IPS-NIHi7 (cell line): ENCODE data around the gene AKAP14.
"Not testable (repeated sequence)": the region's sequence is repeated elsewhere in the genome, so short reads cannot be mapped to it uniquely, and the experiment has no call there.

ENCODE experiments used
- DNase-seq: peaks from one replicate; pipeline ENCODE4 v3.0.0; 2012; ENCODE audit warnings: mixed read lengths; ENCODE audit errors: extremely low spot score

Gene AKAP14

DNA sequence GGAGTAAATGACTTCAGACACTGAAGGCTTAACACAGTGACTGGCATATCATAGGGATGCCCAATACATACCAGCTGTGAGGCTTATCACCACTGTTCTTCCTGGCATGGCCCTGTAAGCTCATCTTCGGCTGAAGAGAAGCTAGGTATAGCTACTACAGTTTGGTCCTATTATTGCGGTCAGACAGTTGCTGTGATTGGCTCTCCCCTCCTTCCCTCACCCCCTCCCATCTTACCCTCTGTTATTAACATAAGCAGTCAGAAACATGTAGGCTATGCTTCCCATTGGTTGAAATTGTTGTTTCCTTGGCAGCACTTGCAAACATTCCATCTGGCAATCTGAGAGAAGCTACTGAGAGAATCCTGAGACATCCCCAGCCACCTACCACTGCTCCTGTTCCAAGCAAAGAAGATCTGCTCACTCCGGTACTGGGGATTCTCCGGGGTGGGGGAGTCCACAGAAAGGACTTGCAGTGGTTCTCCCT is at the start of gene AKAP14:
TSS of gene AKAP14 (plus strand) at position 51 of the 484 bp plus-strand sequence. CDS start 7,331 bp downstream, outside the sequence.
- peak; percentile 14 for DNase-seq

DNA sequence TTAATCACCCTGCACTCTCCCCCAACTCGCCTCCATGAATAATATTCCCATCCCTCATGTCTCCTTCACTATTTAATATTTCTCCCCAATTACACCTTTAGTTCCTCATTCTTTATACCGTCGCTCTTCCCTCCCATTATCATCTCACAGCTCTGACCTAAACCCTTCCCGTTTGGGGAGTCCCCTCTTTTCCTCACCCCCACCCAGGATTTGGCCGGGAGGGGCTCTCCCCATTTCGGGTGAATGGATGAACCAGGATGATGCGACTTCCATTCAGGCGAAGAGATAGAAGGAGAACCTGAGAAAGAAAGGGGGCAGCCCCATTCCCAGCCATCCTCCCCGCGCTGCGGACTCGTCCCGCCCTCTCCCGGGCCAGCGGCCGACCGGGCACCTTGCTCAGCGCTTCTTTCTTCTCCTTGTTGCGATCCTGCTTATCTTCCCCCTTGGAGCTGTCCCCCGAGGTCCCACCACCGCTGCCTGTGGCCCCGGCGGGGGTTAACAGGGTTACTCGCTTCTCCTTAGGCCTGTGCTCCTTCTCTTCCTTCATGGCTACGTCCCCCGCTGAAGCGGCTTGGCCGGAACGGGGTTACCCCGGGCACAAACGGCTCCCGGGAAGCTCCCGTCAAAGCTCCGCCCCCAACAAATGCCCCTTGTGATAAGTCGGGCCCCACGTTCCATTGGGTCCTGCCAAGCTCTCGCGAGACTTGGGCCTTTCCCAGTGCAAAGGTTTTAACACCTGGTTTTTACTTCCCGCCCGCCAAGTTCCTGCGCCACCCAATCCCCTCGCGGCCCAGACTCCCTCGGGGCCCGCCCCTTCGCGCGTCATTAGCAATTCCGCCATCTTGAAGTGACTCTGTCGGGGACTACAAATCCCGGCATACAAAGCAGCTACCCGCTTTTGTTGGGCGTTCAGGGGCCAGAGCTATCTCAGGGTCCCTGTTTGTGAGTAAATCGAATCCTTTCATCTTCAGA is 43.0 kb upstream of the AKAP14 start, which contains the start of gene UPF3B:
TSS of gene UPF3B (minus strand) at position 582 of the 972 bp plus-strand sequence. CDS start at position 547, 35 bp downstream.
- peak; percentile 95 for DNase-seq

DNA sequence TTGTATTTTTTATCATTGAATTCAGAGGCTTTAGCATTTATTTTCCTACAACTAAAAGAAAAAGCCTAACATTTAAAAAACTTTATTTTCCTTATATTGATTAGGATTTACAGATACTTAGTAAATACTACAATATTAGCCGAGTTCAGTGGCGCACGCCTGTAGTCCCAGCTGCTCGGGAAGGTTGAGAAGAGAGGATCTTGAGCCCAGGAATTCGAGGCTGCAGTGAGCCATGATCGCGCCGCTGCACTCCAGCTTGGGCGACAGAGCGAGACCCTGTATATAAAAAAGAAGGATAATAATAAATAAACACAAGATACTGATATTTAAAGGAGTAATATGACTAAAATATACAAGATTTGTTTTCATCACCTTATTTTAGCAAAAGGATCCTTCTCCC is 42.2 kb upstream of the AKAP14 start:
- DNase-seq: no peak

DNA sequence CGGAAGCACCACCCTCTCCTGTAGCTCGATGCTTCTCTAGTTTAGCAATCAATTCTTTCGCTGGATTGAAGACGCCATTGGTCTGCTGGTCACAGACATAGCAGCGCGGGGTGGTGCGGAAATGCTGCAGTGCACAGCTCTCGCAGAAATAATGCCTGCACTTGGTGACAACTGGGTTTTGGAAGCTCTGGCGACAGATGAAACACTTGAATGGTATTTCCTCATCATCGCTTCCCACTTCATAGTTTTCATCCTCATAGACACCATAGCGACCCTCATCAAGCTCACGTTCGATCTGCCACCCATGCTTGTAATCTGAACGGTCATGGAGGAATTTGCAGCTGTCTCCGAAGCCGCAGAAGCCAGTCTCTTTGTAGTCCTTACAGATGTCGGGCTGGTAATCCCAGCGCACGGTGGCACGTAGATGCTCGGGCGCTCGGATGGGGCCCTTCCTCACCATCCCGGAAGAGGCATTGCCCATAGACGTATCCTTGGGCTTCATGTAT is 25.0 kb upstream of the AKAP14 start:
- no peak for DNase-seq

DNA sequence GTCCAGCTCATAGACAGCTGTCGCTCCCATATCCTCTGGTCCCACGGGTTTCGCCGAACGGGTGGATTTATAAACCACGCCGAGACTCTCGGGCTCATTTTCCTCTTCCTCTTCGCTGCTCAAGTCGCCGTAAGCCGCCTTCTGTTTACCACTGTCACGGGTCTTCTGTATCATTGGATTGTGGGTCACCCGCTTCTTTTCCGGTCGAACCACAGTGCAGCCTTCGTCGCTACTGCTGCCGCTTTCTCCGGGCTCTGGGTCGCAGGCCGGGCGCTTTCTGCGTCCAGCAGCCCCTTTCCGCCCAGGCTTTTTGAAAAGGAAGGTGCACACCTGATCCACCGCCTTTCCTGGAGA is 24.5 kb upstream of the AKAP14 start:
- DNase-seq: peak; percentile 12

DNA sequence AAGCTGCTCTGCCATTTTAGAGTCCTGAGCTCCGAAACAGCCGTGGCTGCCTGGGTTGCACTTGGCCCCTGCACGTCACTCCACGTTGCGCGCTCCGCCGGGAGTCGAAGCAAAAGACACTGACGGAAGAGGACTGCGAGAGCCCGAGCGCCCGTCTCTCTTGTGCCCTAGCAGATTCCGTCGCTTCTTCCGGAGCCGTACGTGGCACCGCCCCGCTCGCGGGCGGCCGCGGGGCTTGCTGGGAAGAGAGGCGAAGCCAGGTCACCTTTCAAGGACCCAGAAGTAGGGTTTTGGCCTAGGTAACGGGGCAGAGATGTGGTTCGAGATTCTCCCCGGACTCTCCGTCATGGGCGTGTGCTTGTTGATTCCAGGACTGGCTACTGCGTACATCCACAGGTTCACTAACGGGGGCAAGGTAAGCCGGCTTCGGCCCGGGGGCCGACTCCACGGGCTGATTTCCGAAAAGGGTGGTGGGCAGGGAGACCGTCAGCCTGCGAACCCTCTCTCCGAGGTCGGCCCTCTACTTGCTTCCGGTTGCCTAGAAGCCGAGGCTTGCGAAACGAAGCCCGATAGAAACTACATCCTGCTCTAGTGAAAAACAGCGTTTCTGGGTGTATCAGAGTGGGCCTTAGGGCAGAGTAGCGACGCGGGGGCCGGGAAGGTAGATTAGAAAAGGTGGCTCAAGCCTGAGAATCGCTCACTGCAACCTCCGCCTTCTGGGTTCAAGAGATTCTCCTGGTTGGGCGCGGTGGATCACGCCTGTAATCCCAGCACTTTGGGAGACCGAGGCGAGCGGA is 23.9 kb upstream of the AKAP14 start, which contains the start of the genes NDUFA1 and RNF113A:
TSS of gene NDUFA1 (plus strand) at position 234 of the 797 bp plus-strand sequence. CDS start at position 314, 80 bp downstream.
TSS of gene RNF113A (minus strand) at position 135 of the 797 bp plus-strand sequence. CDS start at position 15, 120 bp downstream.
- DNase-seq: peak; percentile 76

DNA sequence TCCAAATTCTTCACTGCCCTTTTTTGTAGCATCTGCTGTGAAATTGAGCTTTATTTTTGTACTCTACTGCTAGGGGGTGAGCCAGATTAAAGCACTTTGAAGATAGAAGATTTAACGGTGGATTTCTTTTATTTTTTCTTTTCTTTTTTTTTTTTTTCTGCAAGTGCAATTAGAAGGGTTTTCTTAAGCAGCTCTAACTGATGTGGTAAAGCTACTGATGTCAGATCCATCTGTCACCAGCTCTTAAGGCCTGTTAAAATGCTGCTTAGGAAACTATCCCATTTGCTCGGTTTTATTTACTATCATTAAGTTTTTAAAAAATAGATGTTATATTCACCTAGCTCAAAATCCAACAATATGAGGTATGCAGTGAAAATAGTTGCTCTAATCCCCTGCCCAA is 17.0 kb upstream of the AKAP14 start:
- no peak for DNase-seq

DNA sequence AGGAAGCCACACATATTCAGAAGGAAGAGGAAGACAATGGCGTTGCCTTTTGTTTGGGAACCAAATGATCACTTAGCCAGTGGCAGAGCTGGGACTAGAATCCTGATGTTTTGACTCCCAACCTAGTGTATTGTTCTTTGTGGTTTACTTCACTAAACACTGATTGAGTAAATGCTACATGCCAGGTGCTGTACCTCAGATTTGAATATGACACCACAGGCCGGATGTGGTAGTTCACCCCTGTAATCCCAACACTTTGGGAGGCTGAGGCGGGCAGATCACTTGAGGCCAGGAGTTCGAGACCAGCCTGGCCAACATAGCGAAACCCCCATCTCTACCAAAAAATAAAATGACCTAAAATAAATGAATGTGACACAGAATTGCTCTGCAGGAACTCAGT is 15.6 kb upstream of the AKAP14 start:
- no peak for DNase-seq

DNA sequence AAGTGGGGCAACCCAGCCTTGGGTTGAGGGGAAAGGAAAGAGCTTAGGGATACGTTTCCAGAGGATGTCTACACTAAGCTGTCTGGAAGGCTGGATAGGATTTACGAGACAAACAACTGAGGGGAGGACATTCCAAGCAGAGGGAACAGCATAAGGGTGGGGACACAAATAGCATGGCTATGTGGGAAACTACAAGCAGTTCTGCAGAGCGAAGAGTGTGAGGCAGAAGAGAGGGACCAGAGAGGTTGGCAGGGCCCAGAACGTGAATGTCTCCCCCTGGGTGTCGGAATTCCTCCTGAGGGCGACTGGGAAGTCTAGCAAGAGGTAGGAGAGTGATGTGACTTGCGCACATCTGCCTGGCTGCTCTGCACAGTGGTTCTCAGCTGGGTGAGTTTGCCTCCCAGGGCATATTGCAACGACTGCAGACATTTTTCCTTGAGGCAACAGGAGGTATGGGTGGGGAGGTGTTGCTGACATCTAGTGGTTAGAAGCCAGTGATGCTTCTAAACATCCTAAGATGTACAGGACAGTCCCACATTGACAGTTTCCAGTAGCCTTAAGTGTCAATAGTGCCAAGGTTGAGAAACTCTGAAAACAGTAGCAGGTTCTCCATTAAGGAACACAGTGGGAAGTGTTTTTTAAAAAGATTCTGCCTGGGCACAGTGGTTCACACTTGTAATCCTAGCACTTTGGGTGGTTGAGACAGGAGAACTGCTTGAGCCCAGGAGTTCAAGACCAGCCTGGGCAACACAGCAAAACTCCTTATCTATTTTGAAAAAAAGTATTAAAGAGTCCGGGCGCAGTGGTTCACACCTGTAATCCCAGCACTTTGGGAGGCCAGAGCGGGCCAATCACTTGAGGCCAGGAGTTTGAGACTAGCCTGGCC is 14.9 kb upstream of the AKAP14 start:
- DNase-seq: peak; percentile 47

DNA sequence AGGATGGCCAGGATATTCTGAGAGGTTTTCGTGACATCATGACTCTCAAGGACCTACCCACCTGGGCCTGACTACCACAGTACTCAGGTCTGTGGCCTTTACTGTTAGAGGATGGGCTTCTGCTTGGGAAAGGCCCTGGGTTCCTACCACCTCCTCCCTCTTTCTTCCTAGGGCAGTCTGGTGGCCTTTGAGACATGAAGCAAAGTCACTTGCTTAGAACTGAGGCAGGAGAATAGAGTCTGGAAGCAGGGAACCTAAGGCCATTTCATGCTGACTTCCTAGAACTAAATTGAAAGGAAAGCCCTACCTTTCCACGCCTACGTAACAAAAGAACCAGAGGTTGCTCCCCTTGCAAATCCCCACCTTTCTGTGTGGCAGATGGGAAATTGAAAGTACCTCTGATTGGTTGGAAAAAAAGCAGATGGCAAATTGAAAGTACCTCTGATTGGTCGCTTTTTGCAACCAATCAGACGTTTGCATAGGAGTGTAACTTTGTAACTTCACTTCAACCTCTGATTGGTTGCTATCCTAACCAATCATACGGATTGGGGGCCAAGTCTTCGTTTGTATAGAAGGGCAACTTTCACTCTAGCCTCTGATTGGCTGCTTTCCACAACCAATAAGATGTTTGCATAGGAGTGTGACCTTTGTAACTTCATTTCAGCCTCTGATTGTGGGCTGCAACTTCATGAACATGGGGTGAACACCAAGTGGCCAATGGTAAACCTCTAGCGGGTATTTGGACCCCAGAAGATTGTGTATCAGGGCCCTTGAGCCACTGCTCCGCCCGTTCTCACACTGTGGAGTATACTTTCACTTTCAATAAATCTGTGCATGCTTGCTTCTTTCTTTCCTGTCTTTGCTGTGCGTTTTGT is 9.9 kb upstream of the AKAP14 start:
- no peak for DNase-seq

DNA sequence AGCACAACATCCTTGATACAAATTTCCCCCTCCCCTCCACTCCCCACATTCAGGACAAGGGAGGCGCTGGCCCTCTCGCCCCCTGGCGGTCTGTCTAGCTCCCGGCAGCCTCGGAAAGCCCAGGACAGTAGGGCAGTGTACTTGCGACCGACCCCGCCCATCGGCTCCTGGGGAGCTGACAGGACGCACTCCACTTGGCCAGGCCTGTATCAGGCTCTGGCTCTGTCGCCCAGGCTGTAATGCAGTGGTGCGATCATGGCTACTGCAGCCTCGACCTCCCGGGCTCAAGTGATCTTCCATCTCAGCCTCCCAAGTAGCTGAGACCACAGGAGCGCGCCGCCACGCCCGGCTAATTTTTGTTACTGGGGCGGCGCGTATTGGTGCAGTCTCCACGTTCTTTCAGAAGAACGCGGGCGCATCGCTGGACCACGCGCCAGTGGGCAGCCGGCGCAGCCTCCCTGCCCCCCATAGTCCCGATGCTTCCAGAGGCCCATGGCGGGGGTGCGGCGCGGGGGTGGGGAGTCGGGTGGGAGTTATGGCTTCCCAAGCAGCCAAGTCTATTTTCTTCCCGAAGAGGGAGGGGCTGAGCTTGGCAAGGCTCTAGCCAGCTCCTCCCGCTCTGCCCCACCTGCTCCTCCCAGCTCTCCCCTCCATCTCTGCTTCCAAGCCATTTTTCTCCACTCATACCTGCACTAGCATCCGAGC is 7.8 kb upstream of the AKAP14 start:
- DNase-seq: peak; percentile 80

DNA sequence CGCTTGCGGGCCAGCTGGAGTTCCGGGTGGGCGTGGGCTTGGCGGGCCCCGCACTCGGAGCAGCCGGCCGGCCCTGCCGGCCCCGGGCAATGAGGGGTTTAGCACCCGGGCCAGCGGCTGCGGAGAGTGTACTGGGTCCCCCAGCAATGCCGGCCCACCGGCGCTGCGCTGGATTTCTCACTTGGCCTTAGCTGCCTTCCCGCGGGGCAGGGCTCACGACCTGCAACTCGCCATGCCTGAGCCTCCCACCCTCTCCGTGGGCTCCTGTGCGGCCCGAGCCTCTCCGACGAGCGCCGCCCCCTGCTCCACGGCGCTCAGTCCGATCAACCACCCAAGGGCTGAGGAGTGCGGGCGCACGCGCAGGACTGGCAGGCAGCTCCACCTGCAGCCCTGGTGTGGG is 5.1 kb upstream of the AKAP14 start:
- DNase-seq: not testable (repeated sequence)

DNA sequence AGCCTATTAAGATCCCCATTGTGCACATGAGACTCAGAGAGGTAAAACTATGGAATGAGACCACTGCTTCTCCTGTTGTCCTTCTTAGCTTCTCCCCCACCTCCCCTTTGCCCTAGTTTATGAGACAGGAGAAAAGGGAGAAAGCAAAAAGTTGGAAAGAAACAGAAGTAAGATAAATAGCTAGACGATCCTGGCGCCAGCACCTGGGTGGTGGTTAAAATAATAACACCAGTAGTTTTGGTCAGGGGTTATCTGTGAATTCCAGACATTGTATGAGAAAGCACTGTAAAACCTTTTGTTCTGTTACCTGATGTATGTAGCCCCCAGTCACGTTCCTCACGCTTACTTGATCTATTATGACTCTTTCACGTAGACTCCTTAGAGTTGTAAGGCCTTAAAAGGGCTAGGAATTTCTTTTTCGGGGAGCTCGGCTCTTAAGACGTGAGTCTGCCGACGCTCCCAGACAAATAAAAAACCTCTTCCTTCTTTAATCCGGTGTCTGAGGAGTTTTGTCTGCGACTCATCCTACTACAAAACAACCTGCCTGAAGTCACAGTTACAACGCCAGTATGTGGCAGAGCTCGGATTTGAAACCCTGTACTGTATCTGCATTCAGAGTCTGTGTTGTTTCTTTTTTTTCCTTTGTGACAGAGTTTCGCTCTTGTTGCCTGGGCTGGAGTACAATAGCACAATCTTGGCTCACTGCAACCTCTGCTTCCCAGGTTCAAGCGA is 3.6 kb upstream of the AKAP14 start:
- not testable (repeated sequence) for DNase-seq

DNA sequence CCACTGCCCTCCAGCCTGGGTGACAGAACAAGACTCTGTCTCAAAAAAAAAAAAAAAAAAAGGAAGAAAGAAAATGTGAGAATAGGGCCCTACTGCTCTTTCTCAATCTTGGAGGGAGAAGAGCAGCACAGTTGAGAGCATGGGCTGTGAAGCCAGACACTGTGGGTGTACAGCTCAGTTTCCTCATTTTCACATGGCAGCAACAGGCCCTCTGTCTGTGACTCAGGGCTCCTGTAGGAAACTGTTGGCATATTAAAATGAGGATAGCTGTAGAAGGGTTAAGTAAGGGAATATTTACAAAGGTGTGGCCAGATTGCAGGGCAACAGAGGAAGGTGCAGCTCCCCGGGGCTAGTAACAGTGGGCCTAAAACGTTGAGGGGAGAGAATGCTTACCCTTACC is 3.4 kb downstream of the AKAP14 start:
- no peak for DNase-seq

DNA sequence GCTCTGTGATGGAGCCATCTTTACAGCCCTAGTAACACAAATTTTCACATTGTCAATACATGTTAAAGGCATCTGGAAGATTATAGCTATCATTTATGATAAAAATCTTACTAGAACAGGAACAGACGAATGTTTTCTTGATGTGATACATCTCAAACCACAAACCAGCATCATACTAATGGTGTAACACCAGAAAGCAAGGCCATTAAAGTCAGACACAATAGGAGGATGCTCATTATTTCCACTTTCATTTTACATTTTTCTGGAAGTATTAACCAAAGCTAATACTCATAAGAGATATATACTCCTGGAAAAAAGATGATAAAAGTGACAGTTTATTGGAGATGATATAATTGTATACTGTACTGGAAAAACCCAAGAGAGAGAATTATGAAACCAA is 5.3 kb downstream of the AKAP14 start:
- no peak for DNase-seq

DNA sequence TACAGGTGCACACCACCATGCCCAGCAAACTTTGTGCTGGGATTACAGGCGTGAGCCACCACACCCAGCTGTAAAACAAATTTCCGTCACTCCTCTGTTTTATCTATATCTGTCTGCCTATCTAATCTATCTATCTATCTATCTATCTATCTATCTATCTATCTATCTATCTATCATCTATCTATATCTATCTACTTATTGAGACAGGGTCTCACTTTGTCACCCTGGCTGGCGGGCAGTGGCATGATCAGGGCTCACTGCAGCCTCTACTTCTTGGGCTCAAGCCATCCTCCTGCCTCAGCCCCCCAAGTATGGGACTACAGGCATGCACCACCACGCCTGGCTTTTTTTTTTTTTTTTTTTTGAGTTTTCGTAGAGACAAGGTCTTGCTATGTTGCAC is 20.6 kb downstream of the AKAP14 start:
- no peak for DNase-seq

DNA sequence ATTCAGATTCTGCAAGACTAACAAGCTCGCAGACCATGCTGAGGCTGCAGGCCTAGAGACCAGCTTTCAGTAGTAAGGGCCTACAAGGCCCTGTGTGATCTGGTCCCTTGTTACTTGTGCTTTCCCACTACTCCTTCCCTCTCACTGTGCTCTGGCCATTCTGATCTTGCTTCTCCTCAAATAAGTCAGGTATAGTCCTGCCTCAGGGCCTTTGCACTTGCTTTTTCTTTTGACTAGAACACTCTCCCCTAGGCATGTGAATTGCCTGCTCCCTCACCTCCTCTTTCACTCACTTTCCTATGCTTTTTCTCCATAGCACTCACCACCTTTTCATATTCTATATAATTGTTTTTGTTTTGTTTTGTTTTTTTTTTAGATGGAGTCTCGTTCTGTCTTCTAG is 22.2 kb downstream of the AKAP14 start:
- DNase-seq: no peak

DNA sequence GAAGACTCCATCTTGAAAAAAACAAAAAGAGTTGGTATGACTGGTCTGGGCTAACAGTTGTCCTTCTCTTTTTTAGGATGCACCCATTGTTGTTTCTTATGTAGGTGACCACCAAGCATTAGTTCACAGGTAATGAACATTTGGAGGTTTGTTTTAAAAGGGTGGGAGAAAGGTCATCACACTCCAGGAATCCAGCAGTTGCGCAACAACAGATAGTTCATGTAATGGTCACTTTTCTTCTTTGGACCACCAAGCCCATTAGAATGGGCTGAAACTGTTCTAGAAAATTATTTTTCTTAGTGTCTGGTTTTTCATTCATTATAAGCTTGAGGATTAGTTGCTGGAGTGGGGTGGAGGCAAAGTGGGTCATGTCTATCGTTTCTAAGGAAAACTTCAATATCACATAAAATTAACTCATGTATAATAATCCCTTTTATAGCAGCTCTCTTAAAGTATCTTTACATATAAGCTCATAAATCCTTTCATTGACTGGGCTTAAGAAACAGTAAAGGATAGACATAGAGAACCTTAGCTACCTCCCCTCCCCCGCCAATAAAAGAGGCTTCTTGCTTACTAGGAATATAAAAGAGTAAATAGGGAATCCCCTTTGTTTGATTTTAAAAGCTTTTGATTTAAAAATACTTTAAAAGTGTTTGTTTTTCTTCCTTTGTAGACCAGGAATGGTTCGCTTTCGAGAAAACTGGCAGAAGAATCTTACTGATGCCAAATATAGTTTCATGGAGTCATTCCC is 24.3 kb downstream of the AKAP14 start:
- DNase-seq: no peak
